HG02759 (cell line): ENCODE measurements around the gene ZBTB42.

Experiments
- ATAC-seq: cut with Tn5 transposase; IDR thresholded peaks from one replicate; pipeline ENCODE4 v1.9.1; 2021; ENCODE audit warnings: mild to moderate bottlenecking, moderate library complexity; ENCODE audit not compliant: unreplicated experiment

ZBTB42 gene

GRCh38 chr14:104800771-104801519, at the start of gene ZBTB42:
ZBTB42 (plus strand) TSS chr14:104801101; CDS start chr14:104801198, 97 bp downstream.
- ATAC-seq, result peak; percentile 47

- no peak for ATAC-seq
These were observed 49.1 kb upstream of the ZBTB42 start for GRCh38 chr14:104751539-104752422.

- no peak for ATAC-seq
These were observed 48.5 kb upstream of the ZBTB42 start for GRCh38 chr14:104752423-104752734.

- ATAC-seq, result peak; percentile 91
These were observed 48.0 kb upstream of the ZBTB42 start, which contains the start of gene SIVA1 for GRCh38 chr14:104752735-104753527. SIVA1 (plus strand) TSS chr14:104753147; CDS start chr14:104753202, 55 bp downstream.

DNA sequence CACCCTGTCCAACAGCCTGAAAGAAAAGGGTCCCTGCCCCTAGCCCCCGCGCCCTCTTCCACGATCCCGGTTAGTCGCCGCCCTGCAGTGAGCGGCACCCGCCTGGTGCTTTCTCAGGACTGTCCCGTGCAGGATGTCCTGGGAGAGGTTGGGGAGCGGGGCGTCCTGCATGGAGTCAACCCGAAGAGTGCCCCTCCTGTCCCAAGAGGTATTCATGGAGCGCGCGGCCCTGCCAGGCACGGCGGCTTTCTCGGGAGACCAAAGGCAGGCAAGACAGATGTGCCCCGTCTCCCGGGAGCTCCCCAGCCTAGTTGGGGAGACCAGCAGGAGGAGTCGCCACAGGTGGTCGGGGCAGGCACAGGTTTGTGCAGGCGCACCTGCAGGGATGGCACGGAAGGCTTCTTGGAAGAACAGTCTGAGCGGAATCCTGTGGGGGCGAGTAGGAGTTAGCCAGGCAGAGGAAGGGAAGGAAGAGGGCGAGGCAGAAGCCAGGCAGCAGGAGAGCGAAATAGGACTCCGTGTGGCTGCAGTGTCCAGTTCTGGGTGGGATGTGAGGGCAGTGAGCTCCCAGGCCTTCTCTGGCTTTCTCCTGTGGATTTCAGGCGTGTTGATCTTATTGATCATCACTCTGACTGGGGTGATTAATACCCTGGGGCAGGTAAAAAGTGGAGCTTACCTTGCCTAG, 47.2 kb upstream of the ZBTB42 start:
- ATAC-seq, result no peak

- ATAC-seq, result no peak
These were observed 46.6 kb upstream of the ZBTB42 start for GRCh38 chr14:104754213-104754851.

DNA sequence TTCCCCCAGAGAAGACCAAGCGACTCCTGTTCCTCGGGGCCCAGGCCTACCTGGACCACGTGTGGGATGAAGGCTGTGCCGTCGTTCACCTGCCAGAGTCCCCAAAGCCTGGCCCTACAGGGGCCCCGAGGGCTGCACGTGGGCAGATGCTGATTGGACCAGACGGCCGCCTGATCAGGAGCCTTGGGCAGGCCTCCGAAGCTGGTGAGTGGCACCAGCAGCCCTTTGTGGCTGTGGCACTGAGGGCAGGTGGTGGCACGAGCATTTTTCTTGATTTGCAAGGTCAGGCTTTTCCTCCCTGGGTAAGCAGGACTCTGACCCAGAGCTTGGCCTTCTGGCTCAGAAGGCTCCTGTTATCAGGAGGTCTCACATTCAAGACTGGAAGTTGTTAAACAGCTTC, 45.3 kb upstream of the ZBTB42 start:
- no peak for ATAC-seq

- no peak for ATAC-seq
These were observed 44.2 kb upstream of the ZBTB42 start for GRCh38 chr14:104756477-104757237.

DNA sequence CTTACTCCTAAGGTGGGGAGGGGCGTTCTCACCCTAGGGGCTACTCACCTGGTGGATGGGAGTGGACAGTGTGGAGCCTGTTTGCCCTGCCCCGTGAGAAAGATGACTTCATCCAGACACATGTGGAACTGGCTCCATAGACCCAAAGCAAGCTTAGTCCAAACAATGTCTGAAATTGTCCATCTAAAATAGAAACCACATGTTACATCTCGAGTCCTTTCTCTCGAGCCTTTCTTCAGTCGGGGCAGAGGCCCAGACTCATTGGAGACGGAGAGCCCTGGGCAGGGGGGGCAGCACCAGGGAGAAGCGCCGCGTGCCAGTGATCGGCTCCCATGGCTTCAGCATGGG, 43.7 kb upstream of the ZBTB42 start:
- no peak for ATAC-seq

DNA sequence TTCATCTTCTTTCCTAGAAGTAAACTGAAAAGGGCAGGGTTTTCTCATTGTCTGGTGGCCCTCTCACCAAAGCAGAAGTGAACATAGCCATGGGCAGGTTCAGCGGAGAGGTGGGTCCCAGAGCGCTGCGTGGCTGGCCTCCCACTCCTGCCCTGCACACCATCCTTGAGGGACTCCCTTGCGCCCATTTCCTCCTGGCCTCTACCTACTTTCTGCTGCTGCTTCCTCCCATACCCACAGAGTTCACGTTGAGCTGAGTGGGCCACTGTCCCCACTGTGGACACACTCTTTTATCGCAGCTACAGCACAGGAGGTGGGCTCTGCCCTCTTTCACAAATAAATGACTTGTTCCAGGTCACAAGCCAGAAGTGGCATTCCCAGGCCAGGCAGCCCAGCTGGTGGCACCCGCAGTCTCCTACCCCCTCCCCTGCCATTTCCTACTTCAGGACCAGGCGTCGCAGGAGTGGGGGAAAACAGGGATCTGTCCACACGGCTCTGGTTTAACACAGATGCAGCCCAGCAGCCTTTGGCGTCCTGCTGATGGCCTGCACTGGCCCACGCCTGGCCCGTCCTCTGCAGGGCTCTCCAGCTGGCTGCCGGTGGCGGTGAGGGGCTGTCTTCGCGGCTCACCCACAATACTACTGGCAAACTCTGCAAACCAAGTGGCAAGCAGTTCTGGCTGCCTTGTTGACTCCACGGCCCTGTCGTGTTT, 43.1 kb upstream of the ZBTB42 start:
- ATAC-seq, result no peak

GRCh38 chr14:104758981-104759969, 41.6 kb upstream of the ZBTB42 start:
- no peak for ATAC-seq

- ATAC-seq, result no peak
These were observed 35.4 kb upstream of the ZBTB42 start for GRCh38 chr14:104765517-104765916.

DNA sequence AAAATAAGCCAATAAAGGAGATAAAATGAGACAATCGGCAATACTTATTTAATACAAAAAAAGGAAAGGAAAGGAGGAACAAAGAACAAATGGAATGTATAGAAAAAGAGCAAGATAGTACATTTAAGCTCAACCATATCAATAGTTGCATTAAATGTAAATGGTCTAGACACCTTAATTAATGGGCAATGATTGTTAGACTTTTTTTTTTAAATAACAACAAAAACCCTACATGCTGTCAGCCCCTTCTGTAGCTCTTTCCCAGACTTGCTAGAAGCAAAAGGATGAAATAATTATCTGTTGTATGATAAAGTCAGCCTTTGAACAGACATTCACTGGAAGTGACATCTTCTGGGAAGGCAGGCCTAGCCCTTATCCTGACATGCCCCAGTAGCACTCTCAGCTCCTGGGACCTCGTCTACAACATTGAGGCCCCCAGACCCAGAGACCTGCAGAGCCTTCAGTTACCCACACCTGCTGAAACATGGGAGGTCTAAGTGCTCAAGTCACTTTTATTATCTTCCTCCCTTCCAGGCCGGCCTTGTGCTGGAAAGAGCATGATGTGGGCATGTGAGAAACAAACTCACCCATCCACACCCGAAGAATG, 34.5 kb upstream of the ZBTB42 start:
- ATAC-seq, result no peak

GRCh38 chr14:104766863-104767633, 33.9 kb upstream of the ZBTB42 start:
- no peak for ATAC-seq

DNA sequence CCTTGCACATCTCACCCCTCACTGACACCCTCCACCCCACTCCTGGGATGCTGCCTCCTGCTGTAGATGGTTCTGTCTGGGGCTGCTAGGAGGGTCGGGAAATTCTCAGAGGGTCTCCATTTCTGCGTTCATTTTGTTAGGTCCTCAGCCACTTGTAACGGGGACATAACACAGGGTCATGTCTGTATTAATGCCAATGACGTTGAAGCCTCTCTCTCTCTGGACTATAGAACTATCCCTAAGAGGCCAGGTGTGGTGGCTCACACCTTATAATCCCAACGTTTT, 33.3 kb upstream of the ZBTB42 start:
- no peak for ATAC-seq

- ATAC-seq, result peak; percentile 75
These were observed 32.2 kb upstream of the ZBTB42 start for GRCh38 chr14:104768437-104769323.
